ENCODE data around the gene GSDME.

Gene GSDME

DNA sequence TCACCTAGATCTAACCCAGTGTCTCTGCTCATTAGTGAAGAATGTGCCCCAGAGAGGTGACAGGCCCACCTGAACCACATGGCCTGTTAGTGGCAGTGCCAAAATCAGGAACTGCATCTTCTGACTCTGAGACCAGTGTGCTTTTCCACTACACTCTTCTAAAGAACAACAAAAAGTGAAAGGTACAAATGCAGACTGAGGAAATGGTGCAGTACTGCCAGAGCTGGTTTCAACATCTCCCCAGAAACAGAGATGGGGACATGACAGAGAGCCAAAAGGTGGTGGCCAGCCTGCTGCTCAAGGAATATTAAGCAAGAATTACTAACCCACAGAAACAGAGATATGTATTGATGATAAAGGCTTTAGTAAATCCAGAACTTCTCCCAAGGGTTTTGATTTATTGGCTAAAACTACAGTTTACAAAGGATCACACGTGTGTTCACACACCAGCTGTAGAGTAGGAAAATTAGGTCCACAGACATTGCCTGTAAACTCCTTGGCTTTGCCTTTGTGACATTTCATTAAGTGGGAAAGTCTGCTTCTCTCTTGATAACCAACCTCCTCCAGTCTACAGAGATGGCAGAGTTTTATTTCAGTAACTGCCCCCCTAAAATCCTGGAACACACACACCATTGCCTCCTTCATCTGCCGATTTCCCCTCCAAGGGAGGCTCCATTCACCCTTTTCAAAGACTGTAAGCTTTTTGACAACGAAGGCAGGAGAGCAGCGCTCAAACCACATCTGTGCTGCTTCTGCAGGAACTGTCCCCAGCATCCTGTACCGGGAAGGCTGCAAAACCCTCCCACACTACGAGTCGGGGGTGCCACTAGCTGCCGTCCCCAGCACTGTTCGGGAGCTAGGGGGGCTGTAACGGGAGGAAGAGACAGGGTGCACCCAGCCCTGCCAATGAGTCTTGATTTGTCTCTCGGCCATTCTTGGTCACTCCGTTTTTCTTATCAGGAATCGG is 29.8 kb downstream of the GSDME start:
- no peak for ATAC-seq
- TF ChIP-seq, protein P1, sequence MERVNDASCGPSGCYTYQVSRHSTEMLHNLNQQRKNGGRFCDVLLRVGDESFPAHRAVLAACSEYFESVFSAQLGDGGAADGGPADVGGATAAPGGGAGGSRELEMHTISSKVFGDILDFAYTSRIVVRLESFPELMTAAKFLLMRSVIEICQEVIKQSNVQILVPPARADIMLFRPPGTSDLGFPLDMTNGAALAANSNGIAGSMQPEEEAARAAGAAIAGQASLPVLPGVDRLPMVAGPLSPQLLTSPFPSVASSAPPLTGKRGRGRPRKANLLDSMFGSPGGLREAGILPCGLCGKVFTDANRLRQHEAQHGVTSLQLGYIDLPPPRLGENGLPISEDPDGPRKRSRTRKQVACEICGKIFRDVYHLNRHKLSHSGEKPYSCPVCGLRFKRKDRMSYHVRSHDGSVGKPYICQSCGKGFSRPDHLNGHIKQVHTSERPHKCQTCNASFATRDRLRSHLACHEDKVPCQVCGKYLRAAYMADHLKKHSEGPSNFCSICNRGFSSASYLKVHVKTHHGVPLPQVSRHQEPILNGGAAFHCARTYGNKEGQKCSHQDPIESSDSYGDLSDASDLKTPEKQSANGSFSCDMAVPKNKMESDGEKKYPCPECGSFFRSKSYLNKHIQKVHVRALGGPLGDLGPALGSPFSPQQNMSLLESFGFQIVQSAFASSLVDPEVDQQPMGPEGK (CRISPR knock-in tag; IDR thresholded peaks at IDR 0.05; ENCODE audit: borderline replicate concordance), result no peak
- TF ChIP-seq OSR1 (CRISPR knock-in tag; IDR thresholded peaks at IDR 0.05) (no peak), ZC3H10 (CRISPR knock-in tag; IDR thresholded peaks at IDR 0.05) (no peak), TOX (CRISPR knock-in tag; IDR thresholded peaks at IDR 0.05; ENCODE audit: borderline replicate concordance) (no peak), GLIS3 (CRISPR knock-in tag; IDR thresholded peaks at IDR 0.05) (no peak), ZFP3 (CRISPR knock-in tag; IDR thresholded peaks at IDR 0.05) (no peak)

DNA sequence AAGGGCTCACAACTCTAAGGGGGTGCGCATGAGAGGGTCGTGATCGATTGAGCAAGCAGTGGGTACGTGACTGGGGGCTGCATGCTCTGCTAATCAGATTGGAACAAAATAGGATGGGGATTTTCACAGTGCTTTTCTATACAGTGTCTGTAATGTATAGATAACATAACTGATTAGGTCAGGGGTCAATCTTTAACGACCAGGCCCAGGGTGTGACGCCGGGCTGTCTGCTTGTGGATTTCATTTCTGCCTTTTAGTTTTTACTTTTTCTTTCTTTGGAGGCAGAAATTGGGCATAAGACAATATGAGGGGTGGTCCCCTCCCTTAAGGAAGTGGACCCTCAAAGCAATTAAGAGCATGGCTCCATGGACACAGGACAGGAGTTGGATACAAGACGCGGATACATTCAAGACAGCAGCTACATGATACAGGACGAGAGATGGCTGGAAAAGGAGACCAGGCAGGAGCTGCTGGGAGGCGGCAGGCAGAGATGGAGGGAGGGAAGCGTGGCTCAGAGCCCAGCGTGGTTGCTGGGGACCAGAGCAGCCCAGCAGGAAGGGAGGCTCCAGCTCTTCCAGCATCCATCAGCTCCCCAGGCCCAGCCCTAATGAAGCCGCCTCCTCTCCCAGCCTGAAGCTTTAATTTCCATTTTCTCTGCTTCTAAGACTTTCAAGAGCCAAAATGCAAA is 31.6 kb downstream of the GSDME start:
- TF ChIP-seq, protein P2, sequence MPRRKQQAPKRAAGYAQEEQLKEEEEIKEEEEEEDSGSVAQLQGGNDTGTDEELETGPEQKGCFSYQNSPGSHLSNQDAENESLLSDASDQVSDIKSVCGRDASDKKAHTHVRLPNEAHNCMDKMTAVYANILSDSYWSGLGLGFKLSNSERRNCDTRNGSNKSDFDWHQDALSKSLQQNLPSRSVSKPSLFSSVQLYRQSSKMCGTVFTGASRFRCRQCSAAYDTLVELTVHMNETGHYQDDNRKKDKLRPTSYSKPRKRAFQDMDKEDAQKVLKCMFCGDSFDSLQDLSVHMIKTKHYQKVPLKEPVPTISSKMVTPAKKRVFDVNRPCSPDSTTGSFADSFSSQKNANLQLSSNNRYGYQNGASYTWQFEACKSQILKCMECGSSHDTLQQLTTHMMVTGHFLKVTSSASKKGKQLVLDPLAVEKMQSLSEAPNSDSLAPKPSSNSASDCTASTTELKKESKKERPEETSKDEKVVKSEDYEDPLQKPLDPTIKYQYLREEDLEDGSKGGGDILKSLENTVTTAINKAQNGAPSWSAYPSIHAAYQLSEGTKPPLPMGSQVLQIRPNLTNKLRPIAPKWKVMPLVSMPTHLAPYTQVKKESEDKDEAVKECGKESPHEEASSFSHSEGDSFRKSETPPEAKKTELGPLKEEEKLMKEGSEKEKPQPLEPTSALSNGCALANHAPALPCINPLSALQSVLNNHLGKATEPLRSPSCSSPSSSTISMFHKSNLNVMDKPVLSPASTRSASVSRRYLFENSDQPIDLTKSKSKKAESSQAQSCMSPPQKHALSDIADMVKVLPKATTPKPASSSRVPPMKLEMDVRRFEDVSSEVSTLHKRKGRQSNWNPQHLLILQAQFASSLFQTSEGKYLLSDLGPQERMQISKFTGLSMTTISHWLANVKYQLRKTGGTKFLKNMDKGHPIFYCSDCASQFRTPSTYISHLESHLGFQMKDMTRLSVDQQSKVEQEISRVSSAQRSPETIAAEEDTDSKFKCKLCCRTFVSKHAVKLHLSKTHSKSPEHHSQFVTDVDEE (CRISPR knock-in tag; IDR thresholded peaks at IDR 0.05), result no peak
- TF ChIP-seq ZNF70 (CRISPR knock-in tag; IDR thresholded peaks at IDR 0.05) (no peak), ZNF565 (CRISPR knock-in tag; conservative IDR thresholded peaks at IDR 0.05; ENCODE audit: low read depth) (no peak), CSDC2 (CRISPR knock-in tag; IDR thresholded peaks at IDR 0.05) (no peak), ZC3H10 (CRISPR knock-in tag; IDR thresholded peaks at IDR 0.05) (no peak), GLIS3 (CRISPR knock-in tag; IDR thresholded peaks at IDR 0.05) (no peak), OSR1 (CRISPR knock-in tag; IDR thresholded peaks at IDR 0.05) (no peak), SNAI2 (CRISPR knock-in tag; IDR thresholded peaks at IDR 0.05) (no peak), ARNTL (CRISPR knock-in tag; IDR thresholded peaks at IDR 0.05; ENCODE audit: borderline replicate concordance, low read depth) (no peak), ZNF8 (CRISPR knock-in tag; IDR thresholded peaks at IDR 0.05) (no peak)
- TF ChIP-seq, protein P3, sequence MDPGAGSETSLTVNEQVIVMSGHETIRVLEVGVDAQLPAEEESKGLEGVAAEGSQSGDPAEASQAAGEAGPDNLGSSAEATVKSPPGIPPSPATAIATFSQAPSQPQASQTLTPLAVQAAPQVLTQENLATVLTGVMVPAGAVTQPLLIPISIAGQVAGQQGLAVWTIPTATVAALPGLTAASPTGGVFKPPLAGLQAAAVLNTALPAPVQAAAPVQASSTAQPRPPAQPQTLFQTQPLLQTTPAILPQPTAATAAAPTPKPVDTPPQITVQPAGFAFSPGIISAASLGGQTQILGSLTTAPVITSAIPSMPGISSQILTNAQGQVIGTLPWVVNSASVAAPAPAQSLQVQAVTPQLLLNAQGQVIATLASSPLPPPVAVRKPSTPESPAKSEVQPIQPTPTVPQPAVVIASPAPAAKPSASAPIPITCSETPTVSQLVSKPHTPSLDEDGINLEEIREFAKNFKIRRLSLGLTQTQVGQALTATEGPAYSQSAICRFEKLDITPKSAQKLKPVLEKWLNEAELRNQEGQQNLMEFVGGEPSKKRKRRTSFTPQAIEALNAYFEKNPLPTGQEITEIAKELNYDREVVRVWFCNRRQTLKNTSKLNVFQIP (CRISPR knock-in tag; IDR thresholded peaks at IDR 0.05; ENCODE audit: borderline replicate concordance, low read depth), result no peak
- TF ChIP-seq, protein P1 (CRISPR knock-in tag; IDR thresholded peaks at IDR 0.05; ENCODE audit: borderline replicate concordance), result no peak
- TF ChIP-seq, protein P4, sequence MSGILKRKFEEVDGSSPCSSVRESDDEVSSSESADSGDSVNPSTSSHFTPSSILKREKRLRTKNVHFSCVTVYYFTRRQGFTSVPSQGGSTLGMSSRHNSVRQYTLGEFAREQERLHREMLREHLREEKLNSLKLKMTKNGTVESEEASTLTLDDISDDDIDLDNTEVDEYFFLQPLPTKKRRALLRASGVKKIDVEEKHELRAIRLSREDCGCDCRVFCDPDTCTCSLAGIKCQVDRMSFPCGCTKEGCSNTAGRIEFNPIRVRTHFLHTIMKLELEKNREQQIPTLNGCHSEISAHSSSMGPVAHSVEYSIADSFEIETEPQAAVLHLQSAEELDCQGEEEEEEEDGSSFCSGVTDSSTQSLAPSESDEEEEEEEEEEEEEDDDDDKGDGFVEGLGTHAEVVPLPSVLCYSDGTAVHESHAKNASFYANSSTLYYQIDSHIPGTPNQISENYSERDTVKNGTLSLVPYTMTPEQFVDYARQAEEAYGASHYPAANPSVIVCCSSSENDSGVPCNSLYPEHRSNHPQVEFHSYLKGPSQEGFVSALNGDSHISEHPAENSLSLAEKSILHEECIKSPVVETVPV (CRISPR knock-in tag; IDR thresholded peaks at IDR 0.05), result no peak
- ATAC-seq, result no peak

DNA sequence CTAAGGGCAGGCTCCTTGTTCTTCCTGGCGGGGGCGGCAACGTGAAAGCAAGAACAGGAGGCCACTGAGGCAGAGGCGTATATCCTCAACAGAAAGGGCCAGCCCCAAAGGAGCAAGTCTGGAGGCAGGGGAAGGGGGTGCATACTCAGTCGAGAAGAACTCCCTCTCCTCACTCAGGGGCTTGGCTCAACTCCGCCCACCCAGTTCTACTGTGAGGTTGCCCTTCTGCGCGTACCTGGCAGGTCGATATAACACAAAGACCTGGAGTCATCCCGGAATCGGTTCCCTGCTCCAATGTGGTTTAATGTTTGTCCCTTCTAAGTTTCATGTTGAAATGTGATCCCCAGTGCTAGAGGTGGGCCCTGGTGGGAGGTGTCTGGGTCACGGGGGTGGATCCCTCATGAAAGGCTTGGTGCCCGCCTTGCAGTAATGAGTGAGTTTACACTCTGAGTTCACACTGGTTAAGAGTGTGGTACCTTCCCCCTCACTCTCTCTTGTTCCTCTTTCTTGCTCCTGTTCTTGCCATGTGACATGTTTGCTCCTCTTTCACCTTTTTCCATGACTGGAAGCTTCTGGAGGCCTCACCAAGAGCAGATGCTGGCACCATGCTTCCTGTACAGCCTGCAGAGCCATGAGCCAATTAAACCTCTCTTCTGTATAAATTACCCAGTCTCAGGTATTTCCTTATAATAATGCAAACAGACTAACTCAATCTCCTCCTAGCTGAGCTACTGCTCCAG is 32.6 kb downstream of the GSDME start:
- ATAC-seq, result no peak
- TF ChIP-seq ARNTL (CRISPR knock-in tag; IDR thresholded peaks at IDR 0.05; ENCODE audit: borderline replicate concordance, low read depth) (no peak), ZC3H10 (CRISPR knock-in tag; IDR thresholded peaks at IDR 0.05) (no peak)

Measured in SK-N-SH treated with all-trans-retinoic acid at 6 μM for 48 hours (cell line).